Spleen (tissue), 11 donors: ENCODE data around the gene TMEM270. TPM values are rescaled to one million over a fixed set of nuclear protein-coding genes. Genes with fewer than 3 reads are reported as not detected.

Experiments used
- DNase-seq: peaks from one replicate; pipeline ENCODE4 v3.0.0-alpha.2; 2020
- H3K27ac ChIP-seq, 8 donors: fragments of 200-600 bp; sonication (generic) in 7 of 8; 1 replicate in 4 of 8; 2 replicates in 4 of 8; pipeline versions ENCODE4 v1.5.0 to v1.8.0; 2016 to 2021; ENCODE audit warnings: inconsistent platforms in 4 of 8, mild to moderate bottlenecking in 4 of 8, moderate library complexity in 1 of 8
- H3K27me3 ChIP-seq, 7 donors: fragments of 200-600 bp; sonication (generic) in 6 of 7; replicated peaks in 1 of 7; 1 replicate in 4 of 7; 2 replicates in 3 of 7; pipeline versions ENCODE4 v1.5.0 to v1.8.0; 2016 to 2021; ENCODE audit warnings: inconsistent platforms in 3 of 7, mild to moderate bottlenecking in 1 of 7
- H3K36me3 ChIP-seq, 6 donors: fragments of 200-600 bp; sonication (generic) in 5 of 6; 1 replicate in 4 of 6; 2 replicates in 2 of 6; pipeline versions ENCODE4 v1.5.0 to v1.8.0; 2016 to 2021; ENCODE audit warnings: inconsistent platforms in 2 of 6
- H3K4me1 ChIP-seq, 6 donors: fragments of 200-600 bp; sonication (generic) in 5 of 6; 1 replicate in 3 of 6; 2 replicates in 3 of 6; pipeline versions ENCODE4 v1.5.0 to v1.8.0; 2016 to 2021; ENCODE audit warnings: inconsistent platforms in 3 of 6
- H3K4me3 ChIP-seq, 8 donors: fragments of 200-600 bp; sonication (generic) in 7 of 8; 1 replicate in 4 of 8; 2 replicates in 4 of 8; pipeline versions ENCODE4 v1.5.0 to v1.8.0; 2016 to 2021; ENCODE audit warnings: inconsistent platforms in 4 of 8, mild to moderate bottlenecking in 4 of 8, moderate library complexity in 2 of 8
- H3K9me3 ChIP-seq, 8 donors: fragments of 200-600 bp; sonication (generic) in 7 of 8; 1 replicate in 4 of 8; 2 replicates in 4 of 8; pipeline versions ENCODE4 v1.5.0 to v1.8.0; 2016 to 2021; ENCODE audit warnings: inconsistent platforms in 4 of 8
- CTCF ChIP-seq, 11 experiments: fragments of 200-600 bp in 7 of 11; fragments of 450-650 bp in 4 of 11; sonication (generic) in 4 of 11; IDR thresholded peaks in 8 of 11; conservative IDR thresholded peaks in 3 of 11; 1 replicate in 7 of 11; 2 replicates in 4 of 11; pipeline versions ENCODE4 v1.4.0 to v1.8.0; 2016 to 2021; ENCODE audit warnings: antibody characterized with exemption in 11 of 11, inconsistent platforms in 4 of 11, mild to moderate bottlenecking in 1 of 11
- POLR2A ChIP-seq, 3 donors: fragments of 450-650 bp; IDR thresholded peaks; one replicate each; pipeline ENCODE4 v1.5.1; 2017; ENCODE audit warnings: antibody characterized with exemption in 3 of 3, mild to moderate bottlenecking in 1 of 3
- POLR2AphosphoS5 ChIP-seq, 3 donors: sonication (generic); formaldehyde crosslinking; IDR thresholded peaks; one replicate each; pipeline ENCODE4 v1.5.1; 2017; ENCODE audit warnings: antibody characterized with exemption in 3 of 3
- WGBS, 5 donors: extraction: QIAGEN DNeasy Blood & Tissue Kit in 3 of 5; methylation state at CpG; one replicate each; pipeline versions ENCODE4 v1.1.5 to v1.1.7; 2013 to 2018; 5-methylcytosine and 5-hydroxymethylcytosine counted together
- intact Hi-C: fragments of 100-400 bp; cut with DNase I; formaldehyde crosslinking; loops from one replicate; pipeline ENCODE4 v1.15.0; 2023; ENCODE audit warnings: low total_unique reads
- polyA plus RNA-seq, 3 donors: library from polyadenylated mRNA; stranded (reverse); fragments of 200-250 nt; gene quantifications; one replicate each; pipeline ENCODE4 v1.2.1, GENCODE V29; 2013
- total RNA-seq, 7 donors: library from RNA; depleted of rRNA in 3 of 7; stranded (reverse); fragments of >200 nt in 3 of 7; fragmentation: NEBNext Ultra II Directional in 4 of 7; extraction: Animal tissue kit (Norgen Biotek cat#: 25700) in 4 of 7; gene quantifications; one replicate each; pipeline versions ENCODE4 v1.1.0 to v1.2.1, GENCODE V29; 2016 to 2021
- donor health status: healthy with polysubstance abuse.
- donor health status: DM: no; HTN: no; CAD: no; lungs with moderate emphysema.
- donor health status: DM: no; HTN: no; CAD: no.
- donor health status: Bipolar disorder and iron deficiency.
- donor health status: healthy.
- donor health status: DM: no; HTN: no; CAD: no.
- donor health status: DM: yes; HTN: yes; CAD: no.

The TMEM270 gene
- total and polyA plus RNA-seq, 10 donors = not detected

DNA sequence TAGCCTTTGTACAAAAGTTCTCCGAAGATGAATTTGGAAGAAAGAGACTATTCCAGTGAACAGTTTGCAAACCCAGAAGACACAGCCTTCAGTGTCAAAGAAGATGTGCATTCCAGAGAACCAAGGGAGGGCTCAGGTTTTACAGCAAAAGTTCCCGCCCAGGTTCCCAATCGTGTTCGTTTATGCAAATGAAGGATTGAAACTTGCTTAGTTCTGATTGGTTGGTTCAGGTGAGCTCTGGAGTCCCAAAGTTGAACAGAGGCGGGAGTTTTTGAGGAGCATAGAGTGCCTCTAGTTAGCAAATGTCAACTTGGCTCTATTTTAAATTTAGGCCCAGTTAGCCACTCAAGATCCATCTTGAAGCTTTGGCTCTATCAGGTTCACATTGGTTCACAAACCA is 51.3 kb downstream of the TMEM270 start:
- intact Hi-C loops = no loop called here
- Histone ChIP-seq H3K9me3 (no peaks in the 10 kb centered on the region), H3K27me3 (no peaks in the 10 kb centered on the region), H3K36me3 (no peaks in the 10 kb centered on the region), H3K27ac (no peak overlapping the region), H3K4me3 (no peak overlapping the region), H3K4me1 (peaks cover 0 to 23% (median 12%) of the 10 kb centered on the region in 6 donors)
- 91 to 96% (median 92%) methylated on average over 5 of the region's 5 CpGs for WGBS, 5 donors
- TF ChIP-seq POLR2A (IDR thresholded peaks at IDR 0.05) (no peak), POLR2AphosphoS5 (IDR thresholded peaks at IDR 0.05) (no peak), CTCF (IDR thresholded peaks at IDR 0.05 in 8 of 11, conservative IDR thresholded peaks at IDR 0.05 in 3 of 11) (no peak)
- DNase-seq = no peak

Other genes with a start within 250 kb of the TMEM270 start
- gene MLXIPL, start 236.6 kb upstream of the TMEM270 start, total RNA-seq = under 1 TPM in 1 of 7 donors, not detected in 6; 0.23 TPM
- gene MLXIPL, start 236.6 kb upstream of the TMEM270 start, polyA plus RNA-seq = under 1 TPM; 0.09 to 0.20 (median 0.13) TPM
- 1 to 10 TPM in 4 of 7 donors, under 1 TPM in 3; 0.23 to 1.6 (median 1.0) TPM for gene VPS37D, start 193.3 kb upstream of the TMEM270 start, total RNA-seq
- 1 to 10 TPM in 1 of 3 donors, under 1 TPM in 2; 0.80 to 1.0 (median 0.86) TPM for gene VPS37D, start 193.3 kb upstream of the TMEM270 start, polyA plus RNA-seq
- gene DNAJC30, start 177.7 kb upstream of the TMEM270 start, total RNA-seq = 10 to 100 TPM in 2 of 7 donors, 1 to 10 TPM in 5; 5.6 to 12.7 (median 8.6) TPM
- 10 to 100 TPM in 1 of 3 donors, 1 to 10 TPM in 2; 6.1 to 10.3 (median 8.7) TPM for gene DNAJC30, start 177.7 kb upstream of the TMEM270 start, polyA plus RNA-seq
- 10 to 100 TPM; 44.2 to 54.8 (median 54.0) TPM for gene BUD23, start 177.6 kb upstream of the TMEM270 start, total RNA-seq
- 10 to 100 TPM; 62.5 to 71.4 (median 70.7) TPM for gene BUD23, start 177.6 kb upstream of the TMEM270 start, polyA plus RNA-seq
- gene STX1A, start 141.5 kb upstream of the TMEM270 start, total RNA-seq = 1 to 10 TPM; 4.2 to 7.8 (median 5.6) TPM
- gene STX1A, start 141.5 kb upstream of the TMEM270 start, polyA plus RNA-seq = 1 to 10 TPM; 1.3 to 3.1 (median 1.8) TPM
- 10 to 100 TPM; 11.4 to 26.0 (median 20.6) TPM for gene ABHD11, start 122.4 kb upstream of the TMEM270 start, total RNA-seq
- 10 to 100 TPM; 13.3 to 17.6 (median 16.3) TPM for gene ABHD11, start 122.4 kb upstream of the TMEM270 start, polyA plus RNA-seq
- not detected for gene CLDN3, start 90.9 kb upstream of the TMEM270 start, total RNA-seq
- under 1 TPM; 0.13 to 0.26 (median 0.26) TPM for gene CLDN3, start 90.9 kb upstream of the TMEM270 start, polyA plus RNA-seq
- gene CLDN4, start 30.2 kb upstream of the TMEM270 start, total RNA-seq = 1 to 10 TPM in 1 of 7 donors, under 1 TPM in 5, not detected in 1; 0.13 to 1.0 (median 0.24) TPM
- gene CLDN4, start 30.2 kb upstream of the TMEM270 start, polyA plus RNA-seq = under 1 TPM; 0.33 to 0.77 (median 0.39) TPM
- 1 to 10 TPM; 1.4 to 8.5 (median 4.4) TPM for gene METTL27, start 18.6 kb upstream of the TMEM270 start, total RNA-seq
- 1 to 10 TPM in 1 of 3 donors, under 1 TPM in 2; 0.59 to 2.6 (median 0.67) TPM for gene METTL27, start 18.6 kb upstream of the TMEM270 start, polyA plus RNA-seq
- 10 to 100 TPM; 11.7 to 94.7 (median 38.6) TPM for gene ELN, start 167.0 kb downstream of the TMEM270 start, total RNA-seq
- gene ELN, start 167.0 kb downstream of the TMEM270 start, polyA plus RNA-seq = 10 to 100 TPM; 11.1 to 65.9 (median 24.7) TPM
- gene LIMK1, start 222.6 kb downstream of the TMEM270 start, total RNA-seq = 10 to 100 TPM; 33.1 to 45.8 (median 41.0) TPM
- 10 to 100 TPM; 15.2 to 24.6 (median 15.2) TPM for gene LIMK1, start 222.6 kb downstream of the TMEM270 start, polyA plus RNA-seq